SK-N-SH (cell line): ENCODE results near the gene COG4. TPM values are rescaled to one million over a fixed set of nuclear protein-coding genes. Genes with fewer than 3 reads are reported as not detected.

Experiments
- CTCF ChIA-PET: fragments of 300-600, 350-600 bp; formaldehyde crosslinking; extraction: SDS; loops from one replicate; lab custom pipeline; 2021; lab: Yijun Ruan, JAX
- POLR2A ChIA-PET: fragments of 350-600 bp; sonication (Branson Sonifier 250); formaldehyde crosslinking; extraction: SDS; loops from one replicate; lab custom pipeline; 2020; ENCODE audit warnings: antibody characterized with exemption, inconsistent platforms; lab: Yijun Ruan, JAX
- DNase-seq: peaks from one replicate; pipeline ENCODE4 v3.0.0; 2012
- H2AFZ ChIP-seq: fragments of 200-600 bp; sonication (generic); 2 replicates; pipeline ENCODE4 v1.8.1; 2016; ENCODE audit warnings: antibody characterized with exemption, mild to moderate bottlenecking, low read depth
- H3F3A ChIP-seq: fragments of 200-600 bp; sonication (generic); replicated peaks from 2 replicates; pipeline ENCODE3; 2016; ENCODE audit warnings: antibody characterized with exemption, mild to moderate bottlenecking; ENCODE audit not compliant: insufficient read depth
- H3K27ac ChIP-seq, 2 experiments: fragments of 200-500 bp in 1 of 2; fragments of 200-600 bp in 1 of 2; sonication (Bioruptor generic) in 1 of 2; sonication (generic), shearing (Covaris generic) in 1 of 2; 2 replicates each; pipeline versions ENCODE4 v1.5.1 to v1.6.1; 2014 to 2016; ENCODE audit warnings: low read depth in 2 of 2, inconsistent platforms in 1 of 2, low read length in 1 of 2, mild to moderate bottlenecking in 1 of 2, mixed read lengths in 1 of 2
- H3K27me3 ChIP-seq: fragments of 200-600 bp; sonication (generic), shearing (Covaris generic); 2 replicates; pipeline ENCODE4 v1.6.1; 2016; ENCODE audit warnings: mixed run types; ENCODE audit not compliant: insufficient read depth
- H3K36me3 ChIP-seq, 2 experiments: fragments of 200-500 bp in 1 of 2; fragments of 200-600 bp in 1 of 2; sonication (Bioruptor generic) in 1 of 2; sonication (generic) in 1 of 2; replicated peaks in 1 of 2; 2 replicates each; pipeline versions ENCODE3 to v1.5.1; 2014 to 2016; ENCODE audit warnings: low read length in 1 of 2, mild to moderate bottlenecking in 1 of 2; ENCODE audit not compliant: insufficient read depth in 2 of 2, control insufficient read depth in 1 of 2
- H3K4me1 ChIP-seq, 2 experiments: fragments of 200-500 bp in 1 of 2; fragments of 200-600 bp in 1 of 2; sonication (Bioruptor generic) in 1 of 2; sonication (generic), shearing (Covaris generic) in 1 of 2; 2 replicates each; pipeline versions ENCODE4 v1.5.1 to v1.6.1; 2014 to 2016; ENCODE audit warnings: low read depth in 1 of 2, low read length in 1 of 2, mixed run types in 1 of 2; ENCODE audit not compliant: insufficient read depth in 2 of 2, control insufficient read depth in 1 of 2
- H3K4me2 ChIP-seq: fragments of 200-600 bp; sonication (generic), shearing (Covaris generic); 2 replicates; pipeline ENCODE4 v1.6.1; 2017; ENCODE audit warnings: mixed run types
- H3K4me3 ChIP-seq, 2 experiments: fragments of 200-500 bp in 1 of 2; fragments of 200-600 bp in 1 of 2; sonication (Bioruptor generic) in 1 of 2; sonication (generic), shearing (Covaris generic) in 1 of 2; 2 replicates each; pipeline versions ENCODE4 v1.5.1 to v1.8.1; 2014 to 2016; ENCODE audit warnings: low read depth in 2 of 2, inconsistent platforms in 1 of 2, low read length in 1 of 2, mild to moderate bottlenecking in 1 of 2, mixed read lengths in 1 of 2, moderate library complexity in 1 of 2
- H3K79me2 ChIP-seq: fragments of 200-600 bp; sonication (generic); 2 replicates; pipeline ENCODE4 v1.8.1; 2017; ENCODE audit warnings: mild to moderate bottlenecking; ENCODE audit not compliant: insufficient read depth
- H3K9ac ChIP-seq: fragments of 200-600 bp; sonication (generic); 2 replicates; pipeline ENCODE4 v1.6.1; 2017; ENCODE audit warnings: mixed run types
- H3K9me2 ChIP-seq: fragments of 200-600 bp; sonication (generic); 2 replicates; pipeline ENCODE4 v1.6.1; 2017; ENCODE audit warnings: mixed run types
- H3K9me3 ChIP-seq: fragments of 200-600 bp; sonication (generic); 2 replicates; pipeline ENCODE4 v1.6.1; 2017; ENCODE audit warnings: mixed run types, mild to moderate bottlenecking, moderate library complexity
- H4K20me1 ChIP-seq: fragments of 200-600 bp; sonication (generic); 2 replicates; pipeline ENCODE4 v1.6.1; 2017; ENCODE audit warnings: mild to moderate bottlenecking, mixed run types; ENCODE audit not compliant: insufficient read depth
- CHD2 ChIP-seq: fragments of 150-350 bp; IDR thresholded peaks from 2 replicates; pipeline ENCODE4 v1.6.1; 2018; ENCODE audit warnings: low read length; ENCODE audit not compliant: partially characterized antibody
- ELF1 ChIP-seq: IDR thresholded peaks from 2 replicates; pipeline ENCODE4 v1.4.0; 2012
- EP300 ChIP-seq, 2 experiments: IDR thresholded peaks; 2 replicates each; pipeline versions ENCODE4 v1.4.0 to v1.6.1; 2012; ENCODE audit warnings: borderline replicate concordance in 1 of 2, low read depth in 1 of 2, low read length in 1 of 2
- EZH2phosphoT487 ChIP-seq: fragments of 200-600 bp; sonication (generic); IDR thresholded peaks from 2 replicates; pipeline ENCODE4 v1.6.1; 2017; ENCODE audit warnings: low read depth, mixed run types, mild to moderate bottlenecking, antibody characterized with exemption, moderate library complexity, borderline replicate concordance
- FOXM1 ChIP-seq: IDR thresholded peaks from 2 replicates; pipeline ENCODE4 v1.4.0; 2012; ENCODE audit warnings: low read depth, mild to moderate bottlenecking
- GABPA ChIP-seq: IDR thresholded peaks from 2 replicates; pipeline ENCODE4 v1.4.0; 2012; ENCODE audit warnings: low read depth, mild to moderate bottlenecking
- RAD21 ChIP-seq: IDR thresholded peaks from 2 replicates; pipeline ENCODE4 v1.6.1; 2012; ENCODE audit warnings: mild to moderate bottlenecking, low read length
- RFX5 ChIP-seq: IDR thresholded peaks from 2 replicates; pipeline ENCODE4 v1.6.1; 2012; ENCODE audit warnings: mild to moderate bottlenecking, improper control_type of control experiment, low read length
- TEAD4 ChIP-seq: IDR thresholded peaks from 2 replicates; pipeline ENCODE4 v1.4.0; 2012; ENCODE audit warnings: mild to moderate bottlenecking, borderline replicate concordance; ENCODE audit not compliant: insufficient read depth
- YY1 ChIP-seq: IDR thresholded peaks from 2 replicates; pipeline ENCODE4 v1.4.0; 2012; ENCODE audit warnings: low read depth, mild to moderate bottlenecking
- WGBS: methylation state at CpG from one replicate; pipeline ENCODE4 v1.1.6; 2017; ENCODE audit warnings: low lambda C conversion rate; 5-methylcytosine and 5-hydroxymethylcytosine counted together
- polyA plus RNA-seq, 3 experiments: library from polyadenylated mRNA; depleted of rRNA; stranded (reverse); fragments of >200 nt; gene quantifications; 2 replicates each; pipeline ENCODE4 v1.2.3, GENCODE V29; 2012
- TF ChIP-seq, protein P1 (sequence below): IDR thresholded peaks from 2 replicates; pipeline ENCODE4 v1.4.0; 2012; ENCODE audit warnings: low read depth, borderline replicate concordance
- TF ChIP-seq, protein P2 (sequence below): fragments of 150-350 bp; IDR thresholded peaks from 2 replicates; pipeline ENCODE4 v1.6.1; 2017; ENCODE audit warnings: antibody characterized with exemption, low read length, low read depth, borderline replicate concordance
- TF ChIP-seq, protein P3 (sequence below): fragments of 150-350 bp; IDR thresholded peaks from 2 replicates; pipeline ENCODE4 v1.6.1; 2016; ENCODE audit warnings: mild to moderate bottlenecking, low read depth, low read length
- TF ChIP-seq, protein P4 (sequence below): fragments of 200-600 bp; sonication (generic); IDR thresholded peaks from 2 replicates; pipeline ENCODE4 v1.6.1; 2017; ENCODE audit warnings: antibody characterized with exemption, mild to moderate bottlenecking, moderate library complexity
- TF ChIP-seq, protein P5 (sequence below): IDR thresholded peaks from 2 replicates; pipeline ENCODE4 v1.4.0; 2012; ENCODE audit warnings: low read depth

The COG4 gene
- polyA plus RNA-seq, 1 of the 3 experiments (the other 2 are of a cell fraction): 54.4 TPM

DNA sequence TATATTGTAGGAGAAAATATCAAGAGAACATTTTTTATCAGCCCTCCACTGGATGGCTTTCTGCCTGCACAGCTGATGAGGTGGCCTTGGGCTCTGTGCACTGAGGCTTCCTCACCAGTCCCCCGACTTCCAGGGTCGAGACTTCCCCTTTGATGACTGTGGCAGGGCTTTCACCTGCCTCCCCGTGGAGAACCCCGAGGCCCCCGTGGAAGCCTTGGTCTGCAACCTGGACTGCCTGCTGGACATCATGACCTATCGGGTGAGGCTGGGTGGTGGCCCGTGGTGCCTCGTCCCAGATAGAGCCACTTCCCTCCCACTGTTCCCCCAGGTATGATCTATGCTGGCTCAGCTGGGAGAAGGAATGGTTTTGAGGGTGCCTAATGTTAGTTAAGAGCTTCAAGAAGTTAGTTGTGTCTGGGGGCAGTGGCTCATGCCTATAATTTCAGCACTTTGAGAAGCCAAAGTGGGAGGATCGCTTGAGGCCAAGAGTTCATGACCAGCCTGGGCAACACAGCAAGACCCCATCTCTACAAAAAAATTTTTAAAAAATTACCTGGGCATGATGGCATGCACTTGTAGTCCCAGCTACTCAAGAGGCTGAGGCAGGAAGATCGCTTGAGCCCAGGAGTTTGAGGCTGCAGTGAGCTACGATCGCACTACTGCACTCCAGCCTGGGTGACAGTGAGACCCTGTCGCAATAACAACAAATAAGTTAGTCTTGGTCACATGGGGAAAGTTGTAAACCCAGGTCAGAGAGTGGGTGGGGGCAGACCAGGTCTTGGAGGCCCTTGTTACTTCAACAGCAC, 57.2 kb downstream of the COG4 start:
- no peaks in the 10 kb centered on the region for H3K79me2 ChIP-seq
- no peak overlapping the region for H3K4me3 ChIP-seq
- H3K36me3 ChIP-seq: no peaks in the 10 kb centered on the region
- TF ChIP-seq RFX5 (no peak), TEAD4 (no peak), EZH2phosphoT487 (no peak), EP300 (IDR thresholded peaks at IDR 0.05; ENCODE audit: borderline replicate concordance in 1 of 2, low read depth in 1 of 2, low read length in 1 of 2) (no peak), YY1 (no peak), FOXM1 (no peak), ELF1 (no peak), GABPA (no peak), RAD21 (no peak), CHD2 (no peak)
- TF ChIP-seq, protein P1, sequence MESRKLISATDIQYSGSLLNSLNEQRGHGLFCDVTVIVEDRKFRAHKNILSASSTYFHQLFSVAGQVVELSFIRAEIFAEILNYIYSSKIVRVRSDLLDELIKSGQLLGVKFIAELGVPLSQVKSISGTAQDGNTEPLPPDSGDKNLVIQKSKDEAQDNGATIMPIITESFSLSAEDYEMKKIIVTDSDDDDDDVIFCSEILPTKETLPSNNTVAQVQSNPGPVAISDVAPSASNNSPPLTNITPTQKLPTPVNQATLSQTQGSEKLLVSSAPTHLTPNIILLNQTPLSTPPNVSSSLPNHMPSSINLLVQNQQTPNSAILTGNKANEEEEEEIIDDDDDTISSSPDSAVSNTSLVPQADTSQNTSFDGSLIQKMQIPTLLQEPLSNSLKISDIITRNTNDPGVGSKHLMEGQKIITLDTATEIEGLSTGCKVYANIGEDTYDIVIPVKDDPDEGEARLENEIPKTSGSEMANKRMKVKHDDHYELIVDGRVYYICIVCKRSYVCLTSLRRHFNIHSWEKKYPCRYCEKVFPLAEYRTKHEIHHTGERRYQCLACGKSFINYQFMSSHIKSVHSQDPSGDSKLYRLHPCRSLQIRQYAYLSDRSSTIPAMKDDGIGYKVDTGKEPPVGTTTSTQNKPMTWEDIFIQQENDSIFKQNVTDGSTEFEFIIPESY: no peak
- TF ChIP-seq, protein P2, sequence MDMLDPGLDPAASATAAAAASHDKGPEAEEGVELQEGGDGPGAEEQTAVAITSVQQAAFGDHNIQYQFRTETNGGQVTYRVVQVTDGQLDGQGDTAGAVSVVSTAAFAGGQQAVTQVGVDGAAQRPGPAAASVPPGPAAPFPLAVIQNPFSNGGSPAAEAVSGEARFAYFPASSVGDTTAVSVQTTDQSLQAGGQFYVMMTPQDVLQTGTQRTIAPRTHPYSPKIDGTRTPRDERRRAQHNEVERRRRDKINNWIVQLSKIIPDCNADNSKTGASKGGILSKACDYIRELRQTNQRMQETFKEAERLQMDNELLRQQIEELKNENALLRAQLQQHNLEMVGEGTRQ: no peak
- TF ChIP-seq, protein P3, sequence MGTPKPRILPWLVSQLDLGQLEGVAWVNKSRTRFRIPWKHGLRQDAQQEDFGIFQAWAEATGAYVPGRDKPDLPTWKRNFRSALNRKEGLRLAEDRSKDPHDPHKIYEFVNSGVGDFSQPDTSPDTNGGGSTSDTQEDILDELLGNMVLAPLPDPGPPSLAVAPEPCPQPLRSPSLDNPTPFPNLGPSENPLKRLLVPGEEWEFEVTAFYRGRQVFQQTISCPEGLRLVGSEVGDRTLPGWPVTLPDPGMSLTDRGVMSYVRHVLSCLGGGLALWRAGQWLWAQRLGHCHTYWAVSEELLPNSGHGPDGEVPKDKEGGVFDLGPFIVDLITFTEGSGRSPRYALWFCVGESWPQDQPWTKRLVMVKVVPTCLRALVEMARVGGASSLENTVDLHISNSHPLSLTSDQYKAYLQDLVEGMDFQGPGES: no peak
- TF ChIP-seq, protein P4, sequence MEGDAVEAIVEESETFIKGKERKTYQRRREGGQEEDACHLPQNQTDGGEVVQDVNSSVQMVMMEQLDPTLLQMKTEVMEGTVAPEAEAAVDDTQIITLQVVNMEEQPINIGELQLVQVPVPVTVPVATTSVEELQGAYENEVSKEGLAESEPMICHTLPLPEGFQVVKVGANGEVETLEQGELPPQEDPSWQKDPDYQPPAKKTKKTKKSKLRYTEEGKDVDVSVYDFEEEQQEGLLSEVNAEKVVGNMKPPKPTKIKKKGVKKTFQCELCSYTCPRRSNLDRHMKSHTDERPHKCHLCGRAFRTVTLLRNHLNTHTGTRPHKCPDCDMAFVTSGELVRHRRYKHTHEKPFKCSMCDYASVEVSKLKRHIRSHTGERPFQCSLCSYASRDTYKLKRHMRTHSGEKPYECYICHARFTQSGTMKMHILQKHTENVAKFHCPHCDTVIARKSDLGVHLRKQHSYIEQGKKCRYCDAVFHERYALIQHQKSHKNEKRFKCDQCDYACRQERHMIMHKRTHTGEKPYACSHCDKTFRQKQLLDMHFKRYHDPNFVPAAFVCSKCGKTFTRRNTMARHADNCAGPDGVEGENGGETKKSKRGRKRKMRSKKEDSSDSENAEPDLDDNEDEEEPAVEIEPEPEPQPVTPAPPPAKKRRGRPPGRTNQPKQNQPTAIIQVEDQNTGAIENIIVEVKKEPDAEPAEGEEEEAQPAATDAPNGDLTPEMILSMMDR: no peak
- TF ChIP-seq, protein P5, sequence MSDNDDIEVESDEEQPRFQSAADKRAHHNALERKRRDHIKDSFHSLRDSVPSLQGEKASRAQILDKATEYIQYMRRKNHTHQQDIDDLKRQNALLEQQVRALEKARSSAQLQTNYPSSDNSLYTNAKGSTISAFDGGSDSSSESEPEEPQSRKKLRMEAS: no peak
- H4K20me1 ChIP-seq: no peaks in the 10 kb centered on the region
- peaks cover 0 to 3% of the 10 kb centered on the region in 2 experiments; a peak in 1 of 4 replicates for H3K4me1 ChIP-seq
- CTCF ChIA-PET: interaction anchor here (0.9 to 1.2 kb wide), 2 partner anchors 10 to 86 kb away, joined by 3 read pairs; no protein-coding TSS in a partner anchor
- no peak overlapping the region for H3K27ac ChIP-seq
- H3K9me2 ChIP-seq: no peaks in the 10 kb centered on the region
- POLR2A ChIA-PET: interaction anchor here (0.6 to 1.6 kb wide), 2 partner anchors 85 to 89 kb away, joined by 6 read pairs; no protein-coding TSS in a partner anchor
- no peak overlapping the region for H2AFZ ChIP-seq
- no peaks in the 10 kb centered on the region for H3K9me3 ChIP-seq
- H3K27me3 ChIP-seq: no peaks in the 10 kb centered on the region
- H3K9ac ChIP-seq: no peak overlapping the region
- 93% methylated on average over 8 of the region's 13 CpGs for WGBS
- H3K4me2 ChIP-seq: no peak overlapping the region
- no peak for DNase-seq
- H3F3A ChIP-seq: no peaks in the 10 kb centered on the region
